Sigmoid colon (tissue), 7 donors: Measurements from ENCODE around the gene GRIK4. TPM values are rescaled to one million over a fixed set of nuclear protein-coding genes. Genes with fewer than 3 reads are reported as not detected.

Experiments used
- DNase-seq: peaks from one replicate; pipeline ENCODE4 v3.0.0-alpha.2; 2019
- H3K27ac ChIP-seq, 4 donors: fragments of 200-600 bp; sonication (generic); one replicate each; pipeline ENCODE4 v1.5.1; 2016 to 2019; ENCODE audit warnings: mild to moderate bottlenecking in 1 of 4
- H3K27me3 ChIP-seq, 3 donors: fragments of 200-600 bp; sonication (generic); one replicate each; pipeline ENCODE4 v1.5.1; 2019; ENCODE audit warnings: mild to moderate bottlenecking in 1 of 3
- H3K36me3 ChIP-seq, 4 donors: fragments of 200-600 bp; sonication (generic); one replicate each; pipeline ENCODE4 v1.5.1; 2016 to 2019
- H3K4me1 ChIP-seq, 4 donors: fragments of 200-600 bp; sonication (generic); one replicate each; pipeline ENCODE4 v1.5.1; 2017 to 2019
- H3K4me3 ChIP-seq, 4 donors: fragments of 200-600 bp; sonication (generic); one replicate each; pipeline ENCODE4 v1.5.1; 2017 to 2019; ENCODE audit warnings: mild to moderate bottlenecking in 2 of 4, moderate library complexity in 1 of 4
- H3K9me3 ChIP-seq, 4 donors: fragments of 200-600 bp in 3 of 4; sonication (generic) in 3 of 4; one replicate each; pipeline versions ENCODE4 v1.5.1 to v1.6.1; 2013 to 2019
- EP300 ChIP-seq, 4 donors: sonication (generic); formaldehyde crosslinking; IDR thresholded peaks; one replicate each; pipeline ENCODE4 v1.6.1; 2017; ENCODE audit warnings: antibody characterized with exemption in 4 of 4
- POLR2A ChIP-seq, 2 donors: fragments of 450-650 bp; IDR thresholded peaks; one replicate each; pipeline ENCODE4 v1.6.1; 2016; ENCODE audit warnings: antibody characterized with exemption in 2 of 2, mild to moderate bottlenecking in 2 of 2, moderate library complexity in 2 of 2
- POLR2AphosphoS5 ChIP-seq, 4 donors: sonication (generic); formaldehyde crosslinking; IDR thresholded peaks; one replicate each; pipeline ENCODE4 v1.6.1; 2017; ENCODE audit warnings: antibody characterized with exemption in 4 of 4
- WGBS, 2 donors: extraction: QIAGEN DNeasy Blood & Tissue Kit; methylation state at CpG; one replicate each; pipeline ENCODE4 v1.1.7; 2013; 5-methylcytosine and 5-hydroxymethylcytosine counted together
- intact Hi-C: fragments of 100-400 bp; cut with DNase I; formaldehyde crosslinking; loops from one replicate; pipeline ENCODE4 v1.15.1; 2023
- polyA plus RNA-seq, 3 donors: library from polyadenylated mRNA; stranded (reverse); fragments of 200-250 nt; gene quantifications; one replicate each; pipeline ENCODE4 v1.2.3, GENCODE V29; 2013
- total RNA-seq, 4 donors: library from RNA; depleted of rRNA; stranded (reverse); fragments of >200 nt; gene quantifications; one replicate each; pipeline ENCODE4 v1.1.0, GENCODE V29; 2016
- TF ChIP-seq, protein P1 (sequence below), 4 experiments: fragments of 450-650 bp in 3 of 4; fragments of 200-600 bp in 1 of 4; IDR thresholded peaks; one replicate each; pipeline ENCODE4 v1.5.1; 2016 to 2019; ENCODE audit warnings: antibody characterized with exemption in 4 of 4, mild to moderate bottlenecking in 3 of 4, moderate library complexity in 2 of 4
- donor health status: healthy with polysubstance abuse.
- donor health status: Bipolar disorder and iron deficiency.
- donor health status: healthy.

Gene GRIK4
- total and polyA plus RNA-seq, 7 donors, result 0.10 to 0.36 (median 0.27) TPM; not detected in 4

DNA sequence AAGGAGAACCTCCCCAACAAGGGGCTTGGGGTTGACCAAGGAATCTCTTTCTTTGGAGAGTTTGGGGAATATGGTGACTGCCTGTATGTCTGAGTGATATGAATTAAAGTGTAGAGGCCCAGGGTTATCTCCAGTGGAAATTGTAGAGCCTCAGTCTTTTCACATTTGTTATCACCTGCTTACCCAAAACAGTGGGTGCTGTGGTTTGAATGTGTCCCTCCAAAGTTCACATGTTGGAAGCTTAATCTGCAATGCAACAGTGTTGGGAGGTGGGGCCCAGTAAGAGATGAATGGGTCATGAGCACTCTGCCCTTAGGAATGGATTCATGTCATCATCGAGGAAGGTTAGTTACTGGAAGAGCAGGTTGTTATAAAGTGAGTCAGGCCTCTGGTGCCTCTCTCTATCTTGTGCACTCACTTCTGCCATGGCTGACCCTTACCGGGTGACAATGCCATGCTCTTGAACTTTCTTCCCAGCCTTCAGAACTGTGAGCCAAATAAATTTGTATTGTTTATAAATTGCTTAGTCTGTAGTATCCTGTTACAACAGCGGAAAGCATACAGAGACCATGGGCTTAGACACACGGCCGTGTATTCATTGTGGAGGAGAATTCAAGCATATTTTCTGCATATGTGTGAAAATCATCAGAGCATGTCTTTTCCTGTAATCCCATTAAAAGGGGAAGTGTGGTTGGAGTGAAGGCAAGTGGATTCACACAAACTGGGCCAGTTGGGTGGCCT lies 398.3 kb downstream of the GRIK4 start:
- TF ChIP-seq, protein P1, sequence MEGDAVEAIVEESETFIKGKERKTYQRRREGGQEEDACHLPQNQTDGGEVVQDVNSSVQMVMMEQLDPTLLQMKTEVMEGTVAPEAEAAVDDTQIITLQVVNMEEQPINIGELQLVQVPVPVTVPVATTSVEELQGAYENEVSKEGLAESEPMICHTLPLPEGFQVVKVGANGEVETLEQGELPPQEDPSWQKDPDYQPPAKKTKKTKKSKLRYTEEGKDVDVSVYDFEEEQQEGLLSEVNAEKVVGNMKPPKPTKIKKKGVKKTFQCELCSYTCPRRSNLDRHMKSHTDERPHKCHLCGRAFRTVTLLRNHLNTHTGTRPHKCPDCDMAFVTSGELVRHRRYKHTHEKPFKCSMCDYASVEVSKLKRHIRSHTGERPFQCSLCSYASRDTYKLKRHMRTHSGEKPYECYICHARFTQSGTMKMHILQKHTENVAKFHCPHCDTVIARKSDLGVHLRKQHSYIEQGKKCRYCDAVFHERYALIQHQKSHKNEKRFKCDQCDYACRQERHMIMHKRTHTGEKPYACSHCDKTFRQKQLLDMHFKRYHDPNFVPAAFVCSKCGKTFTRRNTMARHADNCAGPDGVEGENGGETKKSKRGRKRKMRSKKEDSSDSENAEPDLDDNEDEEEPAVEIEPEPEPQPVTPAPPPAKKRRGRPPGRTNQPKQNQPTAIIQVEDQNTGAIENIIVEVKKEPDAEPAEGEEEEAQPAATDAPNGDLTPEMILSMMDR (IDR thresholded peaks at IDR 0.05), result no peak
- TF ChIP-seq POLR2AphosphoS5 (IDR thresholded peaks at IDR 0.05), result no peak
- no peak for TF ChIP-seq POLR2A (IDR thresholded peaks at IDR 0.05)
- TF ChIP-seq EP300 (IDR thresholded peaks at IDR 0.05), result no peak
- no peaks in the 10 kb centered on the region for H3K27me3 ChIP-seq
- intact Hi-C loops, result no loop called here
- no peaks in the 10 kb centered on the region for H3K4me1 ChIP-seq
- H3K4me3 ChIP-seq, result no peak overlapping the region
- 82 to 90% methylated on average over 5 of the region's 5 CpGs for WGBS, 2 donors
- no peak overlapping the region for H3K27ac ChIP-seq
- no peaks in the 10 kb centered on the region for H3K36me3 ChIP-seq
- DNase-seq, result no peak
- H3K9me3 ChIP-seq, result no peaks in the 10 kb centered on the region

DNA sequence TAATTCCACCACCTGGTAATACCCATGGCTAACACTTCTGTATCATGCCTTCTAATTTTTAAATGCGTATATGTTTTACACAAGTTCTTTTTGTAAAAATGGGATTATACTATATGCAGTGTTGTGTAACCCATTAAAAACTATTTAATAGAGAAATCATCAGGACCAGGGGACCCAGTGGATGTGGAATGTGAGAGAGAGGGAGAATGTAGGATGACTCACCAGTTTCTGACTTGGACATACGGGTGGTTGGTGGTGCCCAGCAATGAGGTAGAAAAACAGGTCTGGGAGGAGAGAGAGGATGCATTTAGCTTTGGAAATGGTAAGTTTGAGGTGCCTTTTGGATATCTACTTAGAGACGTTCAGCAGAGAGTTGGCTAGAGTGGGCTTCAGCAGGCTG lies 400.4 kb downstream of the GRIK4 start:
- no peaks in the 10 kb centered on the region for H3K36me3 ChIP-seq
- H3K27me3 ChIP-seq, result no peaks in the 10 kb centered on the region
- TF ChIP-seq, protein P1 (IDR thresholded peaks at IDR 0.05), result no peak
- TF ChIP-seq EP300 (IDR thresholded peaks at IDR 0.05), result no peak
- TF ChIP-seq POLR2AphosphoS5 (IDR thresholded peaks at IDR 0.05), result no peak
- TF ChIP-seq POLR2A (IDR thresholded peaks at IDR 0.05), result no peak
- no peak overlapping the region for H3K4me3 ChIP-seq
- intact Hi-C loops, result no loop called here
- H3K4me1 ChIP-seq, result no peaks in the 10 kb centered on the region
- no peak overlapping the region for H3K27ac ChIP-seq
- no peak for DNase-seq
- WGBS, 2 donors, result 69 to 86% methylated on average over 3 of the region's 3 CpGs
- no peaks in the 10 kb centered on the region for H3K9me3 ChIP-seq

DNA sequence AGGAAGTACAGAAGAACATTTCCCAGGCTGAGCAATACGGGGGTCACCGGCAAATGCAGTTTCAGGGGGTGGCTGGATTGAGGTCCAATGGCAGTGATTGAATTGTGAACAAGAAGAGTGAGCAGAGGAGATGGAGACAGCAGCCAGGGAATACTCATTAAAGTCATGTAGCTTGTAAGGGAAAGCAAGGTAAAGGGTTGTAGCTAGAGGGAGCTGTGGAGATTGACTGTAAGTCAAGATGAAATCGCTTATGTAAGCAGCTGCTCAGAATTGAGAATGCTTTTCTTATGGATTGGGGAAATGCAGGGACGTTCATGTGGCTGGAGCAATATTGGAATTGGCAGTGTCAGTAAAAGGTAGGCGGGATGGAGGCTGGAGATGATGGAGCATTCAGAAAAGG lies 401.0 kb downstream of the GRIK4 start:
- WGBS, 2 donors, result 41 to 43% methylated on average over 5 of the region's 5 CpGs
- DNase-seq, result no peak
- Histone ChIP-seq H3K9me3 (no peaks in the 10 kb centered on the region), H3K36me3 (no peaks in the 10 kb centered on the region), H3K4me3 (no peak overlapping the region), H3K4me1 (no peaks in the 10 kb centered on the region), H3K27me3 (no peaks in the 10 kb centered on the region), H3K27ac (no peak overlapping the region)
- intact Hi-C loops, result no loop called here
- no peak for TF ChIP-seq EP300 (IDR thresholded peaks at IDR 0.05)
- TF ChIP-seq, protein P1 (IDR thresholded peaks at IDR 0.05), result no peak
- TF ChIP-seq POLR2A (IDR thresholded peaks at IDR 0.05), result no peak
- TF ChIP-seq POLR2AphosphoS5 (IDR thresholded peaks at IDR 0.05), result no peak

DNA sequence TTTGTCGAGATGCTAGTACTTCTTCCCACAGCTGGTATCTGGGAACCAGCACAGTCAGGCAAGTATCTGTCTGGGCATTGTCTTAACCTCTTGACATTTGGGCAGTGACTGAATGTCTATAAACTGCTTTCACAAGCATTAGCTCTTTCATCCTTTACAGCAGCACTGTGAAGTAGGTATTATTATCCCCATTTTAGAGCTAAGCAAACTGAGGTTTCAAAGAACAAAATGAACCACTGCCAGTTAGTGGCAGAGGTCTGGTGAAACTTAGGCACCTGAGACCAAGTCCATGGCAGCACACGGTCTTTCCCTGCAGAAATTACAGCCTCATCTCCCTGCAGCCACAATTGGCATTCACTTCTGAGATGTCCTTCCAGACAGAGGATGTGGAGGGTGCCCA lies 401.4 kb downstream of the GRIK4 start:
- no peak overlapping the region for H3K27ac ChIP-seq
- H3K27me3 ChIP-seq, result no peaks in the 10 kb centered on the region
- WGBS, 2 donors, result 84 to 88% methylated on average over 2 of the region's 2 CpGs
- no peaks in the 10 kb centered on the region for H3K36me3 ChIP-seq
- intact Hi-C loops, result no loop called here
- H3K4me1 ChIP-seq, result no peaks in the 10 kb centered on the region
- no peaks in the 10 kb centered on the region for H3K9me3 ChIP-seq
- H3K4me3 ChIP-seq, result no peak overlapping the region
- no peak for DNase-seq
- TF ChIP-seq POLR2A (IDR thresholded peaks at IDR 0.05), result no peak
- TF ChIP-seq, protein P1 (IDR thresholded peaks at IDR 0.05), result no peak
- no peak for TF ChIP-seq EP300 (IDR thresholded peaks at IDR 0.05)
- TF ChIP-seq POLR2AphosphoS5 (IDR thresholded peaks at IDR 0.05), result no peak

DNA sequence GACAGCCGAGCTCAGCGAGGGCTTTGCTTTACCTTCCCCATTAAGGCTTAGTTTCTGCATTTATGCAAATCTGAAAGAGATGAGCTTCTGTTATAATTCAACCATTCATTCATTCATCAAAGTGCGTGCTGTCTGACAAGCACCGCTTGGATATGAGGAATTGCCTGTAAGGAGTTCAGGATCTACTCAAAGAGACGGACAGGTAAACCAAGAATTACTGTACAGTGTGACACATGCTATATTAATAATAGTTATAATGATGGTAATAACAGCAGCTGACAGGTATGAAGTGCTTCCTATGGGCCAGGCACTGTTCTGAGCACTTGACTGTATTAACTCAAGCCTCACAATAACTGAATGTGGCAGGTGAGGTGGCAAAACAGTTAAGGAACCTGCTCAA lies 402.5 kb downstream of the GRIK4 start:
- Histone ChIP-seq H3K27me3 (no peaks in the 10 kb centered on the region), H3K36me3 (no peaks in the 10 kb centered on the region), H3K9me3 (no peaks in the 10 kb centered on the region), H3K27ac (no peak overlapping the region), H3K4me3 (no peak overlapping the region), H3K4me1 (no peaks in the 10 kb centered on the region)
- intact Hi-C loops, result no loop called here
- DNase-seq, result no peak
- 75 to 76% methylated on average over 5 of the region's 5 CpGs for WGBS, 2 donors
- TF ChIP-seq POLR2A (IDR thresholded peaks at IDR 0.05) (no peak), EP300 (IDR thresholded peaks at IDR 0.05) (no peak), POLR2AphosphoS5 (IDR thresholded peaks at IDR 0.05) (no peak)
- TF ChIP-seq, protein P1 (IDR thresholded peaks at IDR 0.05), result no peak
